Fibroblast of pulmonary artery (primary cell): ENCODE measurements around the gene TENM3.

Experiments used
- DNase-seq: peaks from one replicate; pipeline ENCODE4 v3.0.0-alpha.2; 2010; ENCODE audit warnings: low read depth
- H3K4me3 ChIP-seq: replicated peaks from 2 replicates; pipeline ENCODE4 v1.5.1; 2011; ENCODE audit warnings: low read depth, mild to moderate bottlenecking, control low read depth, low read length, moderate library complexity
- TF ChIP-seq, protein P1 (sequence below): IDR thresholded peaks from 2 replicates; pipeline ENCODE4 v1.5.1; 2011; ENCODE audit warnings: mild to moderate bottlenecking, control low read depth, low read length, inconsistent platforms; ENCODE audit errors: missing control alignments

TENM3 gene

GRCh38 chr4:182768838-182769237 is 525.6 kb downstream of the TENM3 start:
- H3K4me3 ChIP-seq, result no peak overlapping the region
- TF ChIP-seq, protein P1, sequence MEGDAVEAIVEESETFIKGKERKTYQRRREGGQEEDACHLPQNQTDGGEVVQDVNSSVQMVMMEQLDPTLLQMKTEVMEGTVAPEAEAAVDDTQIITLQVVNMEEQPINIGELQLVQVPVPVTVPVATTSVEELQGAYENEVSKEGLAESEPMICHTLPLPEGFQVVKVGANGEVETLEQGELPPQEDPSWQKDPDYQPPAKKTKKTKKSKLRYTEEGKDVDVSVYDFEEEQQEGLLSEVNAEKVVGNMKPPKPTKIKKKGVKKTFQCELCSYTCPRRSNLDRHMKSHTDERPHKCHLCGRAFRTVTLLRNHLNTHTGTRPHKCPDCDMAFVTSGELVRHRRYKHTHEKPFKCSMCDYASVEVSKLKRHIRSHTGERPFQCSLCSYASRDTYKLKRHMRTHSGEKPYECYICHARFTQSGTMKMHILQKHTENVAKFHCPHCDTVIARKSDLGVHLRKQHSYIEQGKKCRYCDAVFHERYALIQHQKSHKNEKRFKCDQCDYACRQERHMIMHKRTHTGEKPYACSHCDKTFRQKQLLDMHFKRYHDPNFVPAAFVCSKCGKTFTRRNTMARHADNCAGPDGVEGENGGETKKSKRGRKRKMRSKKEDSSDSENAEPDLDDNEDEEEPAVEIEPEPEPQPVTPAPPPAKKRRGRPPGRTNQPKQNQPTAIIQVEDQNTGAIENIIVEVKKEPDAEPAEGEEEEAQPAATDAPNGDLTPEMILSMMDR, result no peak
- no peak for DNase-seq

DNA sequence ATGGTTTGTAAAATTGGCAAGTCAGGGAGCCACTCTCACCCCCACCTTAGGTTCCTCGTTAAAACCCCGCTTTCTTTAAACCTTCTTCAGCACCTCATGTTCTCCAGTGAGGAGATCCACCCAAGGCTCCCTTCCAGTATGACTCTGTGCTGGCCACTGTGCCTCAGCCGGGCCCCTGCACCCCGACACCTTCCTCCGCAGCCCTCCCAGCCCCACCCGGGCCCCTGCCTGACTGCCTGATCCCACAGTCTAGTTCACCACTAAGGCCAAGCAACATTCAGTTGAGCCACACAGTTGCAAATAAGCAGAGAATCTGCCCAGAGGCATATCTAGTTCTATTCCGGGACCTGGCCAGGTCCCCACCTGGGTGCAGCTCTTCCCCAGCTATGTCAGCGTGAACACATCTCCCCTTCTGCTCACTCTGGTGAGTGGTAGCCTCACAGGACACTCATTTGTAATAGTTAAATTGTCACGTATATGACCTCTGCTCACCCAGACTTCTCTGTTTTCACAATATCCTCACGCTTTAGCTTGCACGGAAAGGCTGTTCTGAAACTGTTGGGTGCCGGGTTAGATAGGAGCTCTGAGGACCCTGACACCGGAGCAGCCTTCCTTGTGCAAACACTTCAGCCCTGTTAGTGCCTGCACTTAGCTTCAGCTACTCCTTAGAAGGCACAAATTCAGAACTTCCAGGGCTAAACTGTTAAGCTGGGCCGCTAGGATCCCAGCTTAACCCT is 527.2 kb downstream of the TENM3 start:
- no peak for DNase-seq
- TF ChIP-seq, protein P1, result no peak

DNA sequence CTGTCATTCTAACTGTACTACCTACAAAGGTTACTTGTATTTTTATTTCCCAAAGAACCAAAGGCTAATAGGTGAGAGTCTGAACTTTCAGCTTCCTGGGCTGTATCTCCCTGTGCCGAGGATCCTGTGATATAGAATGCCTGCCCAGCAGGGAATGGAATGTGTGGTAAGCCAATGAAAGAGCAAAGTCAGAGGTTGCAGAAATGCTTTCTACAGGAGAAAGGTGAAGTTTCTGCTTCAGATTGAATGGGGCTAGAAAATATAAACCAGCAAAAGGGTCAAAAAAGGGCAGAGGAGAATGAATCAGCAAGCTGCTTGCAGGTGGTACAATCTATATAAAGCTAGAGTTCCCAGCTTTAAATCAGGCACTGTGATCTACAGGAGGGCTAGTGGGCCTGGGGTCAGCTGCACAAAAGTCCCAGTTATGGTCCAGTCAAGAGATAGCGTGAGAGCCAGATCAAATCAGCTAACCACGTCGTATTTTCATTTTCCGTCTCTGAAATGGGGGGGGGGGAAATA is 527.9 kb downstream of the TENM3 start:
- no peak for DNase-seq
- TF ChIP-seq, protein P1, result no peak
- H3K4me3 ChIP-seq, result no peak overlapping the region

More for the DNA sequence above, 527.2 kb downstream of the TENM3 start:
- H3K4me3 ChIP-seq, result no peak overlapping the region

- TF ChIP-seq, protein P1, result no peak
- no peak for DNase-seq
- no peak overlapping the region for H3K4me3 ChIP-seq
Measured at GRCh38 chr4:182775075-182775474, 531.9 kb downstream of the TENM3 start.

GRCh38 chr4:182776376-182777105 is 533.3 kb downstream of the TENM3 start:
- DNase-seq, result no peak
- no peak overlapping the region for H3K4me3 ChIP-seq
- TF ChIP-seq, protein P1, result no peak

DNA sequence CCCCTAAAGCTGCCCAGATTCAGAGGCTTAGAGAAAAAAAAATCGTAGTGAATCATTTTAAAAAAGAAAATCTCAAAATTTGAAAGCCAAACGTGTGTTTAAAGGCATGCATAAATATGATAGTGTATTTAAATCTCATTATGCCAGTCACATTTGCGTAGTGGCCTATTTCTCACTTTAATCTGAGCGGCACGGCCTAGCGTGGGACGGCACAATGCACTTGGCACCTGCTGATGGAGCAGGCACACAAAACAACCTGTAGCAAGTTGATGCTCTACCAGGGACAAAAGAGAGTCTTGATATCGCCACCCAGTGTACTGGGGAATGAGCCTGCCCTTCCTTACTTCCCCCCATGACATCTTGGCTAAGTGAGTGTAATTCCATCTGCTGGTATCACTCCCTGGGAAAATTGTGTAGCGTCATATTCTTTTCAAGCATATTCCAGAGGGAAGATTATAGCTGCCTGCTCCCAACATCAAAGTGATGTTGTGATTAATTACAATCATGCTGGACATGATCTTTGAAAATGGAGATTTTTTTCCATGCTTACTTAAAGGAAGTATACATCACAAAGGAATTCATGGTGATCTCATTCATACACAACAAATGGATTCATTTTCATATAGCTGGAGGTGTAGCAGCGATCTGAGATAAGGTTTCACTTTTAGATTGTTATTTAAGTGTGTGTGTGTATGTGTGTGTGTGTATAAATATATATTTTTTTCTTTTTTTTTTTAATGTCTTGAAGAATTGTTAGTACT is 535.2 kb downstream of the TENM3 start:
- no peak overlapping the region for H3K4me3 ChIP-seq
- TF ChIP-seq, protein P1, result no peak
- DNase-seq, result no peak
